ENCODE measurements around the gene MN1. TPM values are rescaled to one million over a fixed set of nuclear protein-coding genes. Genes with fewer than 3 reads are reported as not detected.

MN1 gene
- total and polyA plus RNA-seq, 12 donors, result 0.64 to 2.7 (median 1.1) TPM

- TF ChIP-seq POLR2A (IDR thresholded peaks at IDR 0.05) (no peak), CTCF (IDR thresholded peaks at IDR 0.05) (no peak)
- Histone ChIP-seq H3K9me3 (replicated peaks in 1 of 3) (no peaks in the 10 kb centered on the region), H3K36me3 (replicated peaks in 1 of 2) (no peaks in the 10 kb centered on the region), H3K27me3 (no peaks in the 10 kb centered on the region), H3K27ac (no peak overlapping the region), H3K4me1 (replicated peaks in 1 of 2) (peaks cover 0 to 8% of the 10 kb centered on the region in 2 donors), H3K4me3 (no peak overlapping the region)
- intact Hi-C loops (cut with DNase I), result no loop called here
- DNase-seq, result no peak
- WGBS, 4 donors, result 89 to 97% (median 92%) methylated on average over 3 to 5 of the region's 5 CpGs
Observed at GRCh38 chr22:27771637-27772036, 29.9 kb downstream of the MN1 start.

GRCh38 chr22:27769012-27769411 lies 32.5 kb downstream of the MN1 start:
- intact Hi-C loops (cut with DNase I), result no loop called here
- no peak for DNase-seq
- H3K27ac ChIP-seq, result no peak overlapping the region
- H3K9me3 ChIP-seq (replicated peaks in 1 of 3), result no peaks in the 10 kb centered on the region
- no peak overlapping the region for H3K4me3 ChIP-seq
- TF ChIP-seq CTCF (IDR thresholded peaks at IDR 0.05) (no peak), POLR2A (IDR thresholded peaks at IDR 0.05) (no peak)
- H3K4me1 ChIP-seq (replicated peaks in 1 of 2), result no peaks in the 10 kb centered on the region
- 70 to 79% (median 73%) methylated on average over 3 of the region's 3 CpGs for WGBS, 4 donors
- H3K27me3 ChIP-seq, result no peaks in the 10 kb centered on the region
- no peaks in the 10 kb centered on the region for H3K36me3 ChIP-seq (replicated peaks in 1 of 2)

GRCh38 chr22:27768027-27768653 lies 33.4 kb downstream of the MN1 start:
- DNase-seq, result no peak
- Histone ChIP-seq H3K27me3 (no peaks in the 10 kb centered on the region), H3K4me3 (no peak overlapping the region), H3K27ac (no peak overlapping the region), H3K36me3 (replicated peaks in 1 of 2) (no peaks in the 10 kb centered on the region), H3K4me1 (replicated peaks in 1 of 2) (no peaks in the 10 kb centered on the region), H3K9me3 (replicated peaks in 1 of 3) (no peaks in the 10 kb centered on the region)
- TF ChIP-seq CTCF (IDR thresholded peaks at IDR 0.05), result no peak
- TF ChIP-seq POLR2A (IDR thresholded peaks at IDR 0.05), result no peak
- WGBS, 4 donors, result 67 to 86% (median 79%) methylated on average over 2 of the region's 2 CpGs
- intact Hi-C loops (cut with DNase I), result no loop called here

- H3K4me3 ChIP-seq, result no peak overlapping the region
- no peaks in the 10 kb centered on the region for H3K36me3 ChIP-seq (replicated peaks in 1 of 2)
- no peaks in the 10 kb centered on the region for H3K4me1 ChIP-seq (replicated peaks in 1 of 2)
- WGBS, 4 donors, result 90 to 97% (median 93%) methylated on average over 3 of the region's 3 CpGs
- no peak for TF ChIP-seq CTCF (IDR thresholded peaks at IDR 0.05)
- TF ChIP-seq POLR2A (IDR thresholded peaks at IDR 0.05), result no peak
- intact Hi-C loops (cut with DNase I), result no loop called here
- no peak overlapping the region for H3K27ac ChIP-seq
- H3K27me3 ChIP-seq, result no peaks in the 10 kb centered on the region
- H3K9me3 ChIP-seq (replicated peaks in 1 of 3), result no peaks in the 10 kb centered on the region
- DNase-seq, result no peak
Observed at GRCh38 chr22:27766679-27767078, 34.9 kb downstream of the MN1 start.

Data from adrenal gland (tissue), 12 donors.